ENCODE measurements around the gene IFT52. TPM values are rescaled to one million over a fixed set of nuclear protein-coding genes. Genes with fewer than 3 reads are reported as not detected.
"Not testable (repeated sequence)": the region's sequence is repeated elsewhere in the genome, so short reads cannot be mapped to it uniquely, and the experiment has no call there.

Gene IFT52
- total RNA-seq, 2 experiments from 2014 or later, result 22.7 to 24.7 TPM

- ChIA-PET CTCF (ENCODE audit: unreplicated experiment) (no interaction called here), POLR2A (interaction anchor here (0.7 kb wide), 1 partner anchor 54 kb away, joined by 3 read pairs; no protein-coding TSS in a partner anchor)
- Histone ChIP-seq H3K4me1 (ENCODE audit: insufficient read depth, low read length, poor library complexity, severe bottlenecking) (peaks cover 17% of the 10 kb centered on the region), H3K9me3 (ENCODE audit: low read length) (no peaks in the 10 kb centered on the region), H3K27ac (ENCODE audit: low read depth, low read length, poor library complexity, severe bottlenecking) (no peak overlapping the region), H3K36me3 (ENCODE audit: insufficient read depth, low read length) (no peaks in the 10 kb centered on the region), H3K4me3 (ENCODE audit: low read depth, low read length, poor library complexity, severe bottlenecking) (no peak overlapping the region), H2AFZ (ENCODE audit: low read length) (no peak overlapping the region), H3K9me2 (ENCODE audit: insufficient read depth, low read length) (no peaks in the 10 kb centered on the region), H3K79me2 (ENCODE audit: insufficient read depth, low read depth, low read length) (no peaks in the 10 kb centered on the region), H4K20me1 (ENCODE audit: insufficient read depth, low read length) (no peaks in the 10 kb centered on the region), H3K4me2 (ENCODE audit: low read length) (no peak overlapping the region)
- no TSS peak for BruUV-seq (replicated peaks)
- intact Hi-C loops (cut with micrococcal nuclease; ENCODE audit: unreplicated experiment), result no loop called here
- no peak for DNase-seq (ENCODE audit: low spot score)
- TF ChIP-seq CTCF (conservative IDR thresholded peaks at IDR 0.05; ENCODE audit: low read length), result no peak
- TF ChIP-seq EZH2phosphoT487 (IDR thresholded peaks at IDR 0.05; ENCODE audit: borderline replicate concordance, low read depth, low read length), result no peak
Observed at GRCh38 chr20:43653966-43654365, 63.2 kb downstream of the IFT52 start.

GRCh38 chr20:43655176-43655575 is 64.4 kb downstream of the IFT52 start:
- POLR2A ChIA-PET; H3K9me2 ChIP-seq (ENCODE audit: insufficient read depth, low read length); DNase-seq (ENCODE audit: low spot score); H3K27ac ChIP-seq (ENCODE audit: low read depth, low read length, poor library complexity, severe bottlenecking); H2AFZ ChIP-seq (ENCODE audit: low read length); BruUV-seq (replicated peaks); H3K4me3 ChIP-seq (ENCODE audit: low read depth, low read length, poor library complexity, severe bottlenecking); H3K4me2 ChIP-seq (ENCODE audit: low read length); H4K20me1 ChIP-seq (ENCODE audit: insufficient read depth, low read length); intact Hi-C loops (cut with micrococcal nuclease; ENCODE audit: unreplicated experiment); H3K36me3 ChIP-seq (ENCODE audit: insufficient read depth, low read length); CTCF ChIA-PET (ENCODE audit: unreplicated experiment); H3K79me2 ChIP-seq (ENCODE audit: insufficient read depth, low read depth, low read length); H3K9me3 ChIP-seq (ENCODE audit: low read length): not testable (repeated sequence)
- H3K4me1 ChIP-seq (ENCODE audit: insufficient read depth, low read length, poor library complexity, severe bottlenecking), result peaks cover 19% of the 10 kb centered on the region

- Histone ChIP-seq H4K20me1 (ENCODE audit: insufficient read depth, low read length) (no peaks in the 10 kb centered on the region), H3K4me1 (ENCODE audit: insufficient read depth, low read length, poor library complexity, severe bottlenecking) (peaks cover 19% of the 10 kb centered on the region), H3K9me2 (ENCODE audit: insufficient read depth, low read length) (no peaks in the 10 kb centered on the region), H3K4me2 (ENCODE audit: low read length) (peak overlapping the region; percentile 94), H3K36me3 (ENCODE audit: insufficient read depth, low read length) (no peaks in the 10 kb centered on the region; the same call in 1 of the 2 replicates), H2AFZ (ENCODE audit: low read length) (no peak overlapping the region; the same call in 1 of the 2 replicates), H3K4me3 (ENCODE audit: low read depth, low read length, poor library complexity, severe bottlenecking) (peak overlapping the region; percentile 79), H3K27ac (ENCODE audit: low read depth, low read length, poor library complexity, severe bottlenecking) (no peak overlapping the region), H3K9me3 (ENCODE audit: low read length) (no peaks in the 10 kb centered on the region), H3K79me2 (ENCODE audit: insufficient read depth, low read depth, low read length) (no peaks in the 10 kb centered on the region)
- intact Hi-C loops (cut with micrococcal nuclease; ENCODE audit: unreplicated experiment), result no loop called here
- CTCF ChIA-PET (ENCODE audit: unreplicated experiment), result no interaction called here
- TF ChIP-seq EZH2phosphoT487 (IDR thresholded peaks at IDR 0.05; ENCODE audit: borderline replicate concordance, low read depth, low read length) (no peak), CTCF (conservative IDR thresholded peaks at IDR 0.05; ENCODE audit: low read length) (no peak)
- no TSS peak for BruUV-seq (replicated peaks)
- POLR2A ChIA-PET, result interaction anchor here (0.7 kb wide), 1 partner anchor 650 kb away, joined by 3 read pairs; no protein-coding TSS in a partner anchor
- no peak for DNase-seq (ENCODE audit: low spot score)
Observed at GRCh38 chr20:43655937-43656336, 65.2 kb downstream of the IFT52 start.

All from OCI-LY7 (cell line).